Activated CD8-positive, alpha-beta memory T cell treated with anti-CD3 and anti-CD28 coated beads for 4 hours (primary cell): ENCODE measurements around the gene ACVR1B.

ENCODE experiments used
- DNase-seq, 2 donors: peaks; one replicate each; pipeline ENCODE4 v3.0.0-alpha.2; 2020; ENCODE audit warnings: low read depth in 2 of 2

ACVR1B gene

DNA sequence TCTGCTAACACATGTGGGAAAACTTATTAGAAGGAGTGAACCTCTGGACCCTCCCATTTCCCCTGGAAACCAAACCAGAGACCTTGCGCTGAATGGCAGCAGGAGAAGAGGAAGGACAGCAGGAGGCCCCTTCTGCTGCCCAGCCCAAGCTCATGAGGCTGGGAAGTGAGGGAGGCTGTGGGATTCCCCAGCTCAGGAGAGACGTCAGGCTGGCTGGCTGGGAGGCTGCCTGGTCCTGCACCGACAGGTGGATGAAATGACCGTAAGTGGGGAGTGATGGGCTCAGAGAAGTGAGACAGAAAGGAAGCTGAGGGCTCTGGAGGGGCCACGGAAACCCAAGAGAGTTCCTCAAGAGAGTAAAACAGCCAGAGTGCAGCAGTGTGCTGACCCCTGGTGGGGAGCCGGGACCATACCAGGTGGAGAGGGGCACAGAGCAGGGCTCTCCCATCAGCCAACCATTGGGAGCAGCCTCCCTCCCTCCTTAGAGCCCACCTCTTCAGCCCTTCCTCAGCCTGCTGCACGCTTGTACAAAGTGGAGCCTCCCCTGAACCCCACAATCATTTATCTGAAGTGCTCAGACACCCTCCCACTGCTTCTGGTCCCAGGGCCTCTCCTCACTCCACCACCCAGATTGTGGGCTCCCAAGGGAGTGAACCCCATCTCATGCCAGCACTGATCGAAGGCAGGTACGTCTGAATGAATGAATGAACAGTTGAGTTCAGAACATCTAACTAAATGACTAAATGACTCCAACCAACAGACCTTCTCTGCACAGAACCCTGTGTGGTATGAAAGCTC is 69.2 kb downstream of the ACVR1B start:
- DNase-seq = no peak

DNA sequence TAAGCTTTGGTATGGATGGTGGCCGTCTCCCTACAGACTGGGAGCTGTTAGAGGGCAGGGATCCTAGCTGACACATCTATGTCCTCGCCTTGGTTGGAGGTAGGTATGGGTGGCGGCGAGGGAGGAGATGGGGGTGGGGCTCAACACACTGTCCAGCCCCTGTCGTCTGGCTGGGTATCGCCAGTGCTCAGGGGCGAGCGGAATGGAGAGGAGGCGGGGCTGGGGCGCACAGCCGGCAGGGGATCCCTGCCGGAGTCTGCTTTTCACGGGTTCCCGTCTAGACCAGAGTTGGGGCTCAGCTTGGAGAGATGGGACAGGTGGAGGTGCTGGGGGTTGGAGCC is 71.3 kb downstream of the ACVR1B start:
- DNase-seq = no peak

DNA sequence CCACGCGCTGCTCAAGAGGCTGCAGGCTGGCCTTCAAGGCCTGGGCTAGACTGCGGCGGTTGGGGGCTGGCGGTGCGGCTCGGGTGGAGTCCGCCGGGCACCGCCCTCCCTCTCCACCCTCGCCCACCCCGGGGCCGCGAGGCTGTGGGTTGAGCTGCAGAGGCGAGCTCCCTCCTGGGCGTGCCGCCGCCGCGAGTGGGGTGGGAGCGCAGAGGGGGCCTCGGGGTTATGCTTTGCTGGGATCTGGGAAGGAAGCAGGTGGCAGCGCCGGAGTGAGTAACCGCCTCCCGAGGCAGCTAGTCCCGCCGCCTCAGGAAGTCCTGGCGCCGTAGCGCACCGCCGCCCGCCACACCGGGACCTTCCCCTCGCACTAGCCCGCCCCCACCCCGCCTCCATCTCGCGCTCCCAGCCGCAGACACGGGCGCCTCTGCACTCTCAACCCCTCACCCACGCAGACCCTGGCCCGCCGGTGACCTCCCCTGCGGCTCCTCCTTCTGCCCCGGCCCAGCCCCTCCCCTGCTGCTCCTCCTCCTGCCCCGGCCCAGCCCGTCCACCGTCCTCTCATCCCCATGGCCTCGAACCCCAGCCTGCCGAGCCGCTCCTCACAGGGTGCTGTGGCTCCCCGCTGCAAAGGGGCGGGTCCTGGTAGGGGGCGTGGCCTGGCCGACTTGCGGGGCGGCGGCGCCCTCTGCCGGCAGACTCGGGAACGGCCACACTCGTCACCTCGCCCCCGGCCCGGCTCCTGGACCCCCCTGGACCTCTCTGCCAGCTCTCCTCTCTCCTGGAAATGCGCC is 71.9 kb downstream of the ACVR1B start:
- DNase-seq = peak; percentile 79 to 84

DNA sequence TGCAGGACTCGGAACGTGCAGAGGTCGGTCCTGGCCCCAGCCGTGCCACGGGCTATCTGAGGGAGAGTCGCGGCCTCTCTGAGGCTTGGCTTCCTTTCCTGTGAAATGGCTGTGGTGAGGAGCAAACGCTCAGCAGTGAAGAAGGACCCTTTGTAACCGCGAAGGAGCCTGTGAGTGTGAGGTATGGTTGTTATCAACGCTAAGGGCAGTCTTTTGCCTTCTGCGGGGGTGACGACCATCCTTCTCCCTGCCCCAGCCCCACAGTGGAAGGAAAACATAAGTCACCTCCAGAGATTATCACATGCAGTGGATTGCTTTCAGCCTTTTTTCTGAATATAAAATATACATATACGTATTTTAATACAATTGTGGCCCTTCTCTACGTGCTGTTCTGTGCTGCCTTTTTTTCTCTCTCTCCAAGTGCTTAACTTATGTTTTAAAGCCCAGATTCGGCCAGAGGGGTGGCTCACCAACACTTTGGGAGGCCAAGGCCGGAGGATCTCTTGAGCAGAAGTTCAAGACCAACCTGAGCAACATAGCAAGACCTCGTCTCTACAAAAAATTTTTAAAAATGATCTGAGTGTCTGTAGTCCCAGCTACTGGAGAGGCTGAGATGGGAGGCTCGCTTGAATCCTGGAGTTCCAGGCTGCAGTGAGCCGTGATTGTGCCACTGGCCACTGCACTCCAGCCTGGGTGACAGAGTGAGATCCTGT is 72.6 kb downstream of the ACVR1B start:
- no peak for DNase-seq

DNA sequence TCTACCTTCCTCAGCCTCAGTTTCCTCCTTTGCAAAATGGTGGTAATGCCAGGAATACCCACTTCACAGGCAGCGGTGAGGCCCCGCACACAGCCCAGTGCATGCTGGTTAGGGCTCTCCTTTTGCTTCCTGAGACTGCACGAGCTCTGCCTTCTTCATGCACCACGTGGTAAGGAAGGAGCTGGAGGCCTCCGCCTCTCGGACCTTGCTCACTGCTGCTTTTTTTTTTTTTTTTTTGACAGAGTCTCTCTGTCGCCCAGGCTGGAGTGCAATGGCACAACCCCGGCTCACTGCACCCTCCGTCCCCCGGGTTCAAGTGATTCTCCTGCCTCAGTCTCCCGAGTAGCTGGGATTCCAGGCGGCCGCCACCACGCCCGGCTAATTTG is 73.3 kb downstream of the ACVR1B start:
- DNase-seq = no peak

DNA sequence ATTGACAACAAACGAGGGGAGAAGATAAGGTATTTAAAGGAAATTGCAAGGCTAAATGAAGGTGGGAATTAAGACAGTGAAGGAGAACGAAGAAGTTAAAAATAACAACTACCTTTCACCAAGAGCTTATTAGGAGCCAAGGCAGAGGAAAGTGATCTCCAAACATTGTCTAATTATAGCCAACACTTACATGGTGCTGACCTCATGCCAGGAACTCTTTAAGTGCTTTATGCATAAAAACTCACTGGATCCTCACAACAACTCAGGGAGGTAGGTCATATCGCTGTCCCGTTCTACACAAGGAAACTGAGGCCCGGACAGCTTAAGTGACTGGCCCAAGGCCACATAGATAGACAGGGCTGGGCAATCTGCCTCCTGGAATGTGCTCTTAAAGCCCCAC is 74.8 kb downstream of the ACVR1B start:
- no peak for DNase-seq

DNA sequence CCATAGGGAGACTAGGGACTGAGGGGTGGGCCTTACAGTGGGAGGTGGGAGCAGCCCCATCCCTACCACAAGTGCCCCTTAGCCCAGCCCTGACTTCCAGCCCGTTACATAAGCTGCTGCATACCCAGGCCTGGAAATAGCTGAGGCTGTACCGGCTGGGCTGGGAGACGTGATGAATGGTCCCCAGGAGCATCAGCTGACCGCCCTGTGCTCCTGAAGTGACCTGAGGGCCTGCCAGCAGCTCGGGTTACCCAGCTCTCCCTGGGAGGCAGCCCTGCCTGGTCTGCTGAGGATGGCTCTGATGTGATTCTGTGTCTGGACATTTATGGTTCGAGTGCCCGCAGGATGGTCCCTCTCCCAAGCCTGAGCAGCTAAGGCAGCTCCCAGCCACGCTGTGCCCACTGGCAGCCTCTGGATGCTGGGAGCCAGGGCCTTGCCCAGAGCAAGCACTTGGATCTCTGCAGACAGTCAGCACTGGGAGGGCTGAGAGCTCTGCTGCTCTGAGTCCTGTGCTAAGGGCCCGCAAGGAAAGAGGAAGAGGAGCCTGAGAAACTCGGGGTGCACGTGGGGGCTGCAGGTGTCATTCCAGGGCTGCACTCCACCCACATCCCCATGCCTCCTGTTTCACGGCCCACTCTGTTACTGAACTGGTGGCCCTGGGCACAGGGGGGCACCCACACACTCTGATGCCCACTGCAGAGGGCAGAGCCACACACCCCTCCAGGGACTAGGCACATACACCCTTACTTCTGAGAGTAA is 75.8 kb downstream of the ACVR1B start:
- no peak for DNase-seq

DNA sequence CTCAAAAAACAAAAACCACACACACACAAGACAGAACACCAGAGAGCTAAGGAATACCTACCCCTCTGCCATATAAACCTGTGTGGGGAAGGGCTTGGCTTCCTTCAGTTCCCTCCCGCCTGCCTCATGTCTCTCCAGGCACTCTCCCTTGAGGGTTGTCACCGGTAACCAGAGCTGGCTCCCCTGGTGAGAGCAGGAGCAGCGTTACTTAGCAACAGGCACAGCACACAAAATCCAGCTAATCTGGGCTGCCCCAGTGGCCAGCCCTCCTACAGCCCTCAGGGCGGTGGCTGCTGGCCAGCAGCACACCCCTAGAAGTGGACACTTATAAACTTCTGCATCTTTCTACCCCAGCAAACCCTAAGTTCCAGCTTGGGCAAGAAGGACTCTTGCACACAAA is 78.2 kb downstream of the ACVR1B start:
- DNase-seq = no peak

DNA sequence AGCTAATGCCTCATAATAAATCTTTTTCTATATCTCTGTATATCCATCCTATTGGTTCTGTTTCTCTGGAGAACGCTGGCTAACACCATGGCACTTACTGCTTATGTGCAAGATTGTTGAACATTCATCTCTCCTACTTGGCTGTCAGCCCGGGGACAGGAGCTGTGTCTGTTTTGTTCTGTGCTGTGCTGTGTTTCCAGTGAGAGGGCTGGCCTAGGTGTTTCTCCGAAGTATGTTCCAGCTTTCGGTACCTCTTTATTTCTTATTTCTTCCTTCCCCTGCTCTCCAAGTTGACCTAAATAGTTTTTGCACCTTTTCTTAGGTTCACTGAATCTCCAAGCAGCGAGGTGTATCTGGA is 80.9 kb downstream of the ACVR1B start:
- DNase-seq = no peak

DNA sequence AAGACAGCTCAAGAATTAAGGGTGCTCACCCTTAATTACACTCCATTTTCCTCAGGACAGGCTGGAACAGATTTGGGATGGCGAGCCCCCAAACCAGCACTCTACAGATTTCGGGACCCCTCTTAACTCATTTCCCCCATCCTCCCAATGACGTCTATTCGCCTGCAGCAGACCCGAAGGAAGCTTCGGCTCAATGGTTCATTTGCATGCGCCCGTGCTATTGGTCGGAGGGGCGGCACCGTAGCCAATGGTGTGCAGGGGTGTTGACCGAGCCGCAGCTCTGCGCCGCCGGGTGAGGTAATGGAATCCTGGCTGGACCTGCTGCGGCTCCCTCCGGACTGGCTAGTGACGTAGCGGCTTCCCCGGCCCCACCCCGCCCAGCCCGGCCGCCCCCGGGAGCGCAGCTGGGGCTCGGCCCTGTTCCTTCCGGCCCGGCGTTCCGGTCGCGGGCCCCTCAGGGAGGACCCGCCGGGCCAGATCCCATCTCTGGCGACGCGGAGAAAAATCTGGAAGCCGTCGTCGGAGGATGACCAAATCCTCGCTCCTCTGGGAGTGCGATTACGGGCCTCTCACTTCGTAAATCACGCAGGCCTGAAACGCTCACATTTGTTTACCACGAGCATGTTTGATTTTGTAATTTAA is 81.4 kb downstream of the ACVR1B start:
- peak; percentile 76 to 80 for DNase-seq

DNA sequence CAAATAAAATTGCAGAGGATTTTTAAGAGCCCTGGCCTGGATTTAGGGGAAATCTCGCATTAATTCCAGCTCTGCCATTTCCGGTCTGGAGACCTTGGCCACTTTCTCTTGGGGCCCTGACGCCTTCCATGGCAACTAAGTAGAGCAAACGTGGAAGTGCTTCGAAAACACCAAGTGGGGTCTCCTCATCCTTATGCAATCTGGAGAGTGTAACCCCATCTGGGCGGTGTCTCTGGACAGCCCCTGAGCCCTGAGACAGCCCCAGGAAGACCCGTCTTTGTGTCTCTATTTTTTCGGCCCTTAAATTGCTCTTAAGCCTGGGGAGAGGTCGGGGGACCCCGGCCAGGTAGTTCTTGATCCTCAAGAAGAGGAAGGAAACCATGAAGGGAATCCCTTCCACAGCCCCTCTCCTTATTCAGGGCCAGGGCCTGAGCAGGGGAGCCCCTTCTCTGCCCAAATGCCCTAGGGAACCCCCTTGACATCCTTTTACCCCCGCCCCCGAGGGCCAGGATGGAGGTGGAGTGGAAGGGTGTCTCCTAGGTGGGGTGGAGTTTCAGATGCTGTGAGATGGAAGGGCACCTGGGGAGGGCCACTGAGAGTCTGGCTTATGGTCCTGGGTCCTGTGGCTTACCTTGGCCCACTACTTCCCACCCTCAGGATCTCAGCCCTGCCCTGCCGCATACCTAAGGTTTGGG is 82.1 kb downstream of the ACVR1B start:
- no peak for DNase-seq

DNA sequence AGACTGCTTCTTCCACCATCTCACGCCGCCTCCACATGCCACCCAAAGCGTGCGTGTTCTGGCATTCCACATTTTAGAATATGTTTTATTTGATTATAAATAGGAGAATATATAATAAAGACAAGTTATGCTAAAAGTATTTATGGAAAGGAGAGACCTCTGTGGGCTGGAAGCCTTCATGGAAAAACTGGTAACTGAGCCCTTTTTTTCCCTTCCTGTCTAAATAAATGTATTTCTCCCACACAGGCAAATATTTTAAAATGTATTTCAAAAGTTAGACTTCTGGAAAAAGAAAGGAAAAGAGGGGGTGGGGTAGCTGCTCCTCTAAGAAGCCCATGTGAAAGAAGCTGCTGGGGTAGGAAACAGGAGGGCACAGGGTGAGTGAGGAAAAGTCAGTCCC is 83.7 kb downstream of the ACVR1B start:
- DNase-seq = no peak

DNA sequence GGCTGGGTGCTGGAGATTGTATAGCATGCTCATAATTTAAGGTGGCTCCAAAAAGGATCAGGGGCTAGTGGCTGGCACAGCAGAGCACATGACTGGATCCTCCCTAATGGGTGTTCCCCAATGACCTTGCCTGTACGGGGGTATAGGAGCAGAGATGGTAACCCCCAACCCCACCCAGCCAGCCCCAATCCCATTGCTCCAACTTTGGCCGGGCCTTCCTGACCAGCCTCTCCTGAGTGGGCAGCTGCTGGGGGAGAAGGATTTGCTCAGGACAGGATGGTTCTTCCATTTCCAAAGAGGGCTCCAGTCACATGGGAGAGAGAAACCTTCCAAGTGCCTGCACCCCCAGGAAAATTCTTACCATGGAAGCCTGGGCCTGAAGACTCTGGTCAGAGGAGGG is 84.4 kb downstream of the ACVR1B start:
- DNase-seq = no peak

DNA sequence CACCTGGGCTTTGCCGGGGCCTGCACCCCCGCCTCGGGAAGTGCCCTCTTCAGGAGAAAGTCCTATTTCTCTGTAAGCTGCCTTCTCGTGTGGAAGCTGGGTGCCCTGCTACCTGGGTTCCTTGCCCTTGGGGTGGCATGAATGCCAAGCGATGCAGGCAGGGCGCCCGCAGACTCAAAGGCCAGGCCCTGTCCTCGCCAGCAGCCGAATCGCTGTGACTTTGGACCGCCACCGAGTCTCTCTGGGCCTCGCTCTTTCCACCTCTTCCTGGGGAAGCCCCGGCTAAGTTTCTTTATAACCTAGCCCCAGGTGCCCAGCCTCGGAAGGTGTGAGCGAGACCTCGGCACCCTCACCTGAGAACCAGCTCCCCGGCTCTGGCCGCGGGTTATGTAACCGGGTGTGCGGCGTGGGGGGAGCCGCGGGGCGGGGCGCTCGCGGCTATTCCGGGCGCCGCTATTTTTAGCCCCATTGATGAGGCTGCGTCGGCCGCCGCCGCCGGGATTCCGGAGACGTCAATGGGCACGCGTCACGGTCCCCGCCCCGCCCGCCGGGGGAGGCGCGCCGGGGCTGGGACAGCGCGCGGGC is 85.2 kb downstream of the ACVR1B start:
- peak; percentile 78 to 82 for DNase-seq

DNA sequence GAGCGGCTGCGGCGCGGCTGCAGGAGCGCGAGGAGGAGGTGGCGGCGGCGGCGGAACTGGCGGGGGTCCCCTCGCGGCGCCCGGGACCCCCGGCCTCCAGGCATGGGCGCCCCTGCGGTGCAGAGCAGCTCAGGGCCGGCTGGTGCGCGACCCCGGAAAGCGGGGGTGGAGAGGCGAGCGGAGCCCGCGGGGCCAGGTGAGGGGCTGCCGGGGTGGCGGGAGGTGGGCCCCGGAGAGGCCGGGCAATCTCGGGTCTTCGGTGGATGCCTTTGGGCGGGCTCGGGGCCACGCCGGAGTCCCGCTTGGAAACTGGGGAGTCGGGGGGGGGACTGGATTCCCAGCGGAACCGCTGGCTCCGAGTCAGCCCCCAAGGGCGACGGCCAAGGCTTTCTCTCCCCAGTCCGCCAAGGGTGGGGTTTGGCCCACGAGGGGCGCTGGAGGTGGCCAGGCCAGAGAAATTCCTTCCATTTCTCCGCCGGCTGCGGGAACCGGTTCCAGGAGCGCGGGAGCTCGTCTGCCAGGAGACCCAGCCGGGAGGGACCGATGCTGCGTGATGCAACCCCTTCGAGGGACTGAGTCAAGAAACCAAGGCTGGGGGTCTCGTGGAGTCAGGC is 85.9 kb downstream of the ACVR1B start:
- no peak for DNase-seq

DNA sequence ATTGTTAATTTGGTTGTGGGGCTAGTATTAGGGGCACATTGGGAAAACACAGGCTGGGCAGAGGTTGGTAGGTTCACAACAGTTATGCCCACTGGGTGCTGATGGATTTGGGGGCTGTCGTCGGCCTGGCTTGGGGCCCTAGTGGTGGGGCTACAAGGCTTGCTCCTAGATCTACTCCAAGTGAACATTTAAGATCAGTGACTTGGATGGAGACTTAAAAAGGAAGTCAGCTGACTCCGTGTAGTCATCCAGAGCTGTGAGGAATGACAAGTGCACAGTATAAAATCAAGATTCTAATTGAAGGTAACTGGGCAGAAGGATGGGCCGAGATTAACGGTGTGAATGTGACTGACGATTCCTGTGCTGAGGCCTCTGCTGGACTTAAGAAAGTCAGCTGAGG is 86.9 kb downstream of the ACVR1B start:
- DNase-seq = no peak

DNA sequence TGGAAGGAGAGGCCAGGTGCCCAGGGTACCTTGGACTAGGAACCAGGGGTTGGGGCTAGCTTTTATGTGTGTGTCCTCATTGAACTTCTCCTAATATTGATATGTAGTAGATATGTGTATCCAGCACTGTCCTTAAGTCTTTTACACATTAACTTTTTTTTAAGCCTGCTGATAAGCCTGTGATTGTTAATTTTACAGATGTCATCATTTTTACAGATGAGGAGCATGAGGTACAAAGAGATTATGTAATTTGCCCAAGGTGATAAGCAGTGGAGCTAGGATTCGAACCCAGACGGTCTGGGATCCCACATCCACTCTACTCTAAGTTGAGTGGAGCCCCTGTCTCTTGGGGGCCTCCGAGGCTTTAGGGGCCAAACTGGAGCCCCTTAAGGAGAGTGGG is 89.5 kb downstream of the ACVR1B start:
- DNase-seq = no peak

DNA sequence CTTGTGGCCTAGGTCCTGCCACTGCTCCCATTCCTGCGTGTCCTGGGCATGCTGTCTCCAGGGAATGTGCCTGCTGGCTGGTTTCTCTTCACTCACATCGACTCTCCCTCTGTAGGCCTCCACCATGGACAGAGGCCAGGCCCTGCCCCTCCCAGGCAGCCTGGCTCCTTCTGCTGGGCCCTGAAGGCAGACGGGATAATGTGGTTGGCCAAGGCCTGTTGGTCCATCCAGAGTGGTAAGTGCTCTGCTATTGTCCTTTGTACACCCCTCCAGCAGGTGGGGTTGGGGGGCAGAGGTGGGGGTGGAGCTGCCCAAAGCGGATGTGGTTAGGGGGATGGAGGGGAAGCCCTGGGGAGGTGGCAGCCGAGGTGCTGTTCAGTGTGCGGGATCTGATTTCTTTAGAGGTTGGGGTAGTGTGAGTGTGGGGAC is 90.2 kb downstream of the ACVR1B start:
- no peak for DNase-seq

DNA sequence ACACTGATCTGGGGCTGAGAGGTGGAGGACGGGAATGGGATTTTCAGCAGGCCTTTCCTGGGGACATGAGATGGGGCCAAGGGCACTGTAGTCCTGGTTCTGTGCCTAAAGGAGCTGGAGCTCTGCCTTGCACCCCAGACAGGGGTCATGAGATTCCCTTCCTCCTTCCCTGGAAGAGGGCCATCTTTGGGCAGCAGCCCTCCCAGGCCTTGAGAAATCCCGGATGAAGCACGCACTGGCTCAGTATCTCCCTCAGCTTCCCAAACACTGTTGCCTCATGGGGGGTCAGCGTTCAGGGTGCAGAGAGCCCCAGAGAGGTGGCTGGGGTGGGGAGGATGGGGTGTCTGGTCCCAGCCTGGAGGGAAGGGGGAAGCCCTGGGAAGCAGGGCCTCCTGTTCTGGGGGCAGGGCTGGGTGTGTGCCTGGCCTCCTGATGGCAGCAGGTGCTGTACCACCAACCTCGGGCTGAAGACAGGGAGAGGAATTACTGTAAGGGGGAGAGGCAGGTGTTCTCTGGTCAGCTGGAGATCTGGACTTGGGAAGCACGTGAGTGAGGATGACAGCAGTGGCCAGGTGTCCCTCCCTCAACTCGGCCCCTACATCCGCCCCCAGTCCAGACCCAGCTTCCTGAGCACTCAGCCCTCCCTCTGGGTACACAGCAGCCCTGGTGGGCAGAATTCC is 91.3 kb downstream of the ACVR1B start:
- no peak for DNase-seq
